Trophoblast cell (in vitro differentiated cells and primary cell): ENCODE data around the gene LMTK2.

Experiments used
- DNase-seq, 2 donors: peaks; one replicate each; pipeline ENCODE4 v3.0.0-alpha.2; 2016
- H2AFZ ChIP-seq: 2 replicates; pipeline ENCODE4 v1.6.1; 2013; ENCODE audit warnings: low read length, moderate library complexity, mild to moderate bottlenecking; ENCODE audit not compliant: insufficient read depth, poor library complexity
- H2AK5ac ChIP-seq: 2 replicates; pipeline ENCODE4 v1.6.1; 2013; ENCODE audit warnings: mild to moderate bottlenecking, low read length
- H2BK120ac ChIP-seq: 2 replicates; pipeline ENCODE4 v1.6.1; 2013; ENCODE audit warnings: low read length, mild to moderate bottlenecking, moderate library complexity; ENCODE audit not compliant: insufficient read depth, poor library complexity
- H2BK12ac ChIP-seq: 2 replicates; pipeline ENCODE4 v1.6.1; 2013; ENCODE audit warnings: mild to moderate bottlenecking, low read length, moderate library complexity
- H2BK5ac ChIP-seq: 2 replicates; pipeline ENCODE4 v1.6.1; 2013; ENCODE audit warnings: low read length, low read depth, moderate library complexity, mild to moderate bottlenecking; ENCODE audit not compliant: poor library complexity
- H3K14ac ChIP-seq: 2 replicates; pipeline ENCODE4 v1.6.1; 2013; ENCODE audit warnings: mild to moderate bottlenecking, low read length
- H3K18ac ChIP-seq: 2 replicates; pipeline ENCODE4 v1.6.1; 2013; ENCODE audit warnings: mild to moderate bottlenecking, low read length
- H3K23ac ChIP-seq: 2 replicates; pipeline ENCODE4 v1.6.1; 2013; ENCODE audit warnings: low read length
- H3K27ac ChIP-seq: 2 replicates; pipeline ENCODE4 v1.5.1; 2013; ENCODE audit warnings: low read depth, mild to moderate bottlenecking, inconsistent platforms, low read length, moderate library complexity
- H3K27me3 ChIP-seq: 2 replicates; pipeline ENCODE4 v1.6.1; 2013; ENCODE audit warnings: inconsistent platforms, mild to moderate bottlenecking, low read length, moderate library complexity; ENCODE audit not compliant: insufficient read depth
- H3K36me3 ChIP-seq, 2 experiments: 1 replicate in 1 of 2; 2 replicates in 1 of 2; pipeline ENCODE4 v1.6.1; 2013; ENCODE audit warnings: low read length in 2 of 2, mild to moderate bottlenecking in 2 of 2, moderate library complexity in 1 of 2; ENCODE audit not compliant: insufficient read depth in 2 of 2, control insufficient read depth in 1 of 2
- H3K4ac ChIP-seq: 2 replicates; pipeline ENCODE4 v1.6.1; 2013; ENCODE audit warnings: low read depth, mild to moderate bottlenecking, low read length, moderate library complexity
- H3K4me1 ChIP-seq, 2 experiments: 1 replicate in 1 of 2; 2 replicates in 1 of 2; pipeline ENCODE4 v1.6.1; 2013; ENCODE audit warnings: low read length in 2 of 2, mild to moderate bottlenecking in 2 of 2, moderate library complexity in 1 of 2; ENCODE audit not compliant: insufficient read depth in 2 of 2, control insufficient read depth in 1 of 2
- H3K4me2 ChIP-seq: 2 replicates; pipeline ENCODE4 v1.6.1; 2013; ENCODE audit warnings: inconsistent platforms, mild to moderate bottlenecking, low read length, moderate library complexity
- H3K4me3 ChIP-seq: 2 replicates; pipeline ENCODE4 v1.5.1; 2013; ENCODE audit warnings: mild to moderate bottlenecking, low read depth, low read length, inconsistent platforms
- H3K79me1 ChIP-seq: one replicate; pipeline ENCODE4 v1.6.1; 2013; ENCODE audit warnings: low read length
- H3K79me2 ChIP-seq: 2 replicates; pipeline ENCODE4 v1.6.1; 2013; ENCODE audit warnings: low read length, mild to moderate bottlenecking; ENCODE audit not compliant: control insufficient read depth, insufficient read depth, poor library complexity
- H3K9ac ChIP-seq: 2 replicates; pipeline ENCODE4 v1.6.1; 2013; ENCODE audit warnings: mild to moderate bottlenecking, low read length
- H3K9me3 ChIP-seq: 2 replicates; pipeline ENCODE4 v1.6.1; 2013; ENCODE audit warnings: low read depth, mild to moderate bottlenecking, control low read depth, inconsistent platforms, low read length; ENCODE audit not compliant: insufficient read depth
- H4K12ac ChIP-seq: 2 replicates; pipeline ENCODE4 v1.6.1; 2013; ENCODE audit warnings: low read depth, mild to moderate bottlenecking, low read length, moderate library complexity
- H4K8ac ChIP-seq: 2 replicates; pipeline ENCODE4 v1.6.1; 2013; ENCODE audit warnings: low read depth, mild to moderate bottlenecking, low read length, moderate library complexity
- H4K91ac ChIP-seq: one replicate; pipeline ENCODE4 v1.6.1; 2013; ENCODE audit warnings: low read depth, mild to moderate bottlenecking, low read length, moderate library complexity
- WGBS: extraction: QIAGEN DNeasy Blood & Tissue Kit; methylation state at CpG from one replicate; pipeline ENCODE4 v1.1.7; 2013; ENCODE audit warnings: missing lambda C conversion rate; ENCODE audit not compliant: insufficient read length, insufficient coverage; ENCODE audit errors: extremely low coverage; 5-methylcytosine and 5-hydroxymethylcytosine counted together

The LMTK2 gene

GRCh38 chr7:98090116-98090515 lies 16.5 kb upstream of the LMTK2 start:
- Histone ChIP-seq H2AK5ac (no peak overlapping the region), H4K8ac (no peak overlapping the region), H3K4me2 (no peak overlapping the region), H3K4me1 (no peaks in the 10 kb centered on the region), H3K9ac (no peak overlapping the region), H2BK12ac (no peak overlapping the region), H3K79me2 (no peaks in the 10 kb centered on the region), H4K12ac (no peak overlapping the region), H4K91ac (no peak overlapping the region), H3K79me1 (no peaks in the 10 kb centered on the region), H3K23ac (no peak overlapping the region), H3K9me3 (peaks cover 1% of the 10 kb centered on the region), H2AFZ (no peak overlapping the region), H3K27ac (no peak overlapping the region), H2BK120ac (no peak overlapping the region), H3K4ac (no peak overlapping the region), H3K27me3 (no peaks in the 10 kb centered on the region), H3K18ac (no peak overlapping the region), H3K14ac (no peak overlapping the region), H3K36me3 (no peaks in the 10 kb centered on the region), H3K4me3 (no peak overlapping the region), H2BK5ac (no peak overlapping the region)
- WGBS = no CpG with 5 or more reads among the region's 4 CpGs
- DNase-seq = peak; percentile 42 to 54

- DNase-seq = peak; percentile 41 to 92
- Histone ChIP-seq H2AFZ (no peak overlapping the region), H2AK5ac (no peak overlapping the region), H4K12ac (no peak overlapping the region), H3K18ac (no peak overlapping the region), H3K79me2 (no peaks in the 10 kb centered on the region), H3K79me1 (no peaks in the 10 kb centered on the region), H3K9me3 (peaks cover 1% of the 10 kb centered on the region), H2BK12ac (no peak overlapping the region), H3K23ac (no peak overlapping the region), H3K4me2 (no peak overlapping the region), H3K36me3 (no peaks in the 10 kb centered on the region), H2BK5ac (no peak overlapping the region), H3K14ac (no peak overlapping the region), H3K27me3 (no peaks in the 10 kb centered on the region), H3K9ac (no peak overlapping the region), H3K4ac (no peak overlapping the region), H4K8ac (no peak overlapping the region), H3K4me3 (no peak overlapping the region), H3K27ac (no peak overlapping the region), H4K91ac (no peak overlapping the region), H2BK120ac (no peak overlapping the region), H3K4me1 (no peaks in the 10 kb centered on the region)
- WGBS = no CpG with 5 or more reads among the region's 2 CpGs
These were observed 15.6 kb upstream of the LMTK2 start for GRCh38 chr7:98091061-98091460.

- Histone ChIP-seq H3K36me3 (no peaks in the 10 kb centered on the region), H2BK12ac (no peak overlapping the region), H3K14ac (no peak overlapping the region), H4K12ac (no peak overlapping the region), H3K4me2 (no peak overlapping the region), H2BK5ac (no peak overlapping the region), H2BK120ac (no peak overlapping the region), H3K79me2 (no peaks in the 10 kb centered on the region), H3K27ac (no peak overlapping the region), H2AK5ac (no peak overlapping the region), H3K4me1 (no peaks in the 10 kb centered on the region), H3K9me3 (peaks cover 1% of the 10 kb centered on the region), H4K8ac (no peak overlapping the region), H3K4me3 (no peak overlapping the region), H2AFZ (no peak overlapping the region), H3K18ac (no peak overlapping the region), H3K4ac (no peak overlapping the region), H4K91ac (no peak overlapping the region), H3K27me3 (no peaks in the 10 kb centered on the region), H3K23ac (no peak overlapping the region), H3K79me1 (no peaks in the 10 kb centered on the region), H3K9ac (no peak overlapping the region)
- DNase-seq = peak; percentile 48 to 72
- WGBS = no CpG with 5 or more reads among the region's 3 CpGs
These were observed 15.1 kb upstream of the LMTK2 start for GRCh38 chr7:98091523-98091922.

GRCh38 chr7:98097042-98097645 lies 9.5 kb upstream of the LMTK2 start:
- Histone ChIP-seq H3K79me2 (no peaks in the 10 kb centered on the region), H3K27ac (no peak overlapping the region), H2AK5ac (no peak overlapping the region), H3K18ac (no peak overlapping the region), H2BK5ac (no peak overlapping the region), H3K36me3 (no peaks in the 10 kb centered on the region), H3K79me1 (no peaks in the 10 kb centered on the region), H3K14ac (no peak overlapping the region), H4K12ac (no peak overlapping the region), H3K27me3 (no peaks in the 10 kb centered on the region), H3K4me3 (no peak overlapping the region), H3K23ac (no peak overlapping the region), H2AFZ (no peak overlapping the region), H3K4ac (no peak overlapping the region), H4K8ac (no peak overlapping the region), H2BK12ac (no peak overlapping the region), H3K9me3 (no peaks in the 10 kb centered on the region), H4K91ac (no peak overlapping the region), H2BK120ac (no peak overlapping the region), H3K4me1 (no peaks in the 10 kb centered on the region), H3K4me2 (no peak overlapping the region), H3K9ac (no peak overlapping the region)
- DNase-seq = no peak
- WGBS = no CpG with 5 or more reads among the region's 1 CpG
